ENCODE results near the gene RS1. TPM values are rescaled to one million over a fixed set of nuclear protein-coding genes. Genes with fewer than 3 reads are reported as not detected.

Gene RS1
- total and polyA plus RNA-seq, 9 of the 15 experiments (the other 6 are each of a cell fraction or from before 2014, with no cell fraction given) = not detected

DNA sequence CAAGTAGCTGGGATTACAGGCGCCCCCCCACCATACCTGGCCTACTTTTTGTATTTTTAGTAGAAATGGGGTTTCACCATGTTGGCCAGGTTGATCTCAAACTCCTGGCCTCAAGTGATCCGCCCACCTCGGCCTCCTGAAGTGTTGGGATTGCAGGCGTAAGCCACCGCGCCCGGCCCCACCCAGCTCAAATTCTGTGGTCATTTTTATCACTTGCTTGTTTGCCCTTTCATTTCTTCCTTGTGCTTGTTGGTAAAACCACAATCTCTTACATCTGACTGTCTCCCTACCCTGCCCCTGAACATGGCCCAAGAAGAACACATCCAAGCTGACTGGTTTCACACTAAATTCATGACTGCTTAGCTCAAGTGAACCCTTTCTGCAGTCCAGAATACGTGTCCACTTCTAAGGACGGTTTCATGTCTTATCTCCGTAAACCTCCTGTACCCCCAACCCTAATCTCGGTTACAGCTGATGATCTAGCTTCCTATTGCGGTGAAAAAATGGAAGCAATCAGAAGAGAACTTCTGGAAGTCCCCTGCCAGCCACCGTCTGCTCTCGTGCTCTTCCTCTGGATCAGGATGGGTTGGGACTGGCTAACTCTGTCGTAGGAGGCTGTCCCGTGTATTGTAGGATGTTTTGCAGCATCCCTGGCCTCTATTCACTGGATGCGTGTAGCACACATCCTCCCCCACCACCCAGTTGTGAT is 5.4 kb upstream of the RS1 start (continued):
- TF ChIP-seq, protein P1, sequence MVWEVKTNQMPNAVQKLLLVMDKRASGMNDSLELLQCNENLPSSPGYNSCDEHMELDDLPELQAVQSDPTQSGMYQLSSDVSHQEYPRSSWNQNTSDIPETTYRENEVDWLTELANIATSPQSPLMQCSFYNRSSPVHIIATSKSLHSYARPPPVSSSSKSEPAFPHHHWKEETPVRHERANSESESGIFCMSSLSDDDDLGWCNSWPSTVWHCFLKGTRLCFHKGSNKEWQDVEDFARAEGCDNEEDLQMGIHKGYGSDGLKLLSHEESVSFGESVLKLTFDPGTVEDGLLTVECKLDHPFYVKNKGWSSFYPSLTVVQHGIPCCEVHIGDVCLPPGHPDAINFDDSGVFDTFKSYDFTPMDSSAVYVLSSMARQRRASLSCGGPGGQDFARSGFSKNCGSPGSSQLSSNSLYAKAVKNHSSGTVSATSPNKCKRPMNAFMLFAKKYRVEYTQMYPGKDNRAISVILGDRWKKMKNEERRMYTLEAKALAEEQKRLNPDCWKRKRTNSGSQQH (CRISPR knock-in tag; IDR thresholded peaks at IDR 0.05) = no peak
- TF ChIP-seq, protein P2, sequence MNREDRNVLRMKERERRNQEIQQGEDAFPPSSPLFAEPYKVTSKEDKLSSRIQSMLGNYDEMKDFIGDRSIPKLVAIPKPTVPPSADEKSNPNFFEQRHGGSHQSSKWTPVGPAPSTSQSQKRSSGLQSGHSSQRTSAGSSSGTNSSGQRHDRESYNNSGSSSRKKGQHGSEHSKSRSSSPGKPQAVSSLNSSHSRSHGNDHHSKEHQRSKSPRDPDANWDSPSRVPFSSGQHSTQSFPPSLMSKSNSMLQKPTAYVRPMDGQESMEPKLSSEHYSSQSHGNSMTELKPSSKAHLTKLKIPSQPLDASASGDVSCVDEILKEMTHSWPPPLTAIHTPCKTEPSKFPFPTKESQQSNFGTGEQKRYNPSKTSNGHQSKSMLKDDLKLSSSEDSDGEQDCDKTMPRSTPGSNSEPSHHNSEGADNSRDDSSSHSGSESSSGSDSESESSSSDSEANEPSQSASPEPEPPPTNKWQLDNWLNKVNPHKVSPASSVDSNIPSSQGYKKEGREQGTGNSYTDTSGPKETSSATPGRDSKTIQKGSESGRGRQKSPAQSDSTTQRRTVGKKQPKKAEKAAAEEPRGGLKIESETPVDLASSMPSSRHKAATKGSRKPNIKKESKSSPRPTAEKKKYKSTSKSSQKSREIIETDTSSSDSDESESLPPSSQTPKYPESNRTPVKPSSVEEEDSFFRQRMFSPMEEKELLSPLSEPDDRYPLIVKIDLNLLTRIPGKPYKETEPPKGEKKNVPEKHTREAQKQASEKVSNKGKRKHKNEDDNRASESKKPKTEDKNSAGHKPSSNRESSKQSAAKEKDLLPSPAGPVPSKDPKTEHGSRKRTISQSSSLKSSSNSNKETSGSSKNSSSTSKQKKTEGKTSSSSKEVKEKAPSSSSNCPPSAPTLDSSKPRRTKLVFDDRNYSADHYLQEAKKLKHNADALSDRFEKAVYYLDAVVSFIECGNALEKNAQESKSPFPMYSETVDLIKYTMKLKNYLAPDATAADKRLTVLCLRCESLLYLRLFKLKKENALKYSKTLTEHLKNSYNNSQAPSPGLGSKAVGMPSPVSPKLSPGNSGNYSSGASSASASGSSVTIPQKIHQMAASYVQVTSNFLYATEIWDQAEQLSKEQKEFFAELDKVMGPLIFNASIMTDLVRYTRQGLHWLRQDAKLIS (CRISPR knock-in tag; IDR thresholded peaks at IDR 0.05) = no peak
- TF ChIP-seq CCNT2 (IDR thresholded peaks at IDR 0.05; ENCODE audit: borderline replicate concordance, extremely low read depth, insufficient read length, low read depth, low read length) = no peak
- TF ChIP-seq ELF4 (CRISPR knock-in tag; IDR thresholded peaks at IDR 0.05) = no peak
- no peak for TF ChIP-seq ZNF316 (IDR thresholded peaks at IDR 0.05)
- TF ChIP-seq, protein P3, sequence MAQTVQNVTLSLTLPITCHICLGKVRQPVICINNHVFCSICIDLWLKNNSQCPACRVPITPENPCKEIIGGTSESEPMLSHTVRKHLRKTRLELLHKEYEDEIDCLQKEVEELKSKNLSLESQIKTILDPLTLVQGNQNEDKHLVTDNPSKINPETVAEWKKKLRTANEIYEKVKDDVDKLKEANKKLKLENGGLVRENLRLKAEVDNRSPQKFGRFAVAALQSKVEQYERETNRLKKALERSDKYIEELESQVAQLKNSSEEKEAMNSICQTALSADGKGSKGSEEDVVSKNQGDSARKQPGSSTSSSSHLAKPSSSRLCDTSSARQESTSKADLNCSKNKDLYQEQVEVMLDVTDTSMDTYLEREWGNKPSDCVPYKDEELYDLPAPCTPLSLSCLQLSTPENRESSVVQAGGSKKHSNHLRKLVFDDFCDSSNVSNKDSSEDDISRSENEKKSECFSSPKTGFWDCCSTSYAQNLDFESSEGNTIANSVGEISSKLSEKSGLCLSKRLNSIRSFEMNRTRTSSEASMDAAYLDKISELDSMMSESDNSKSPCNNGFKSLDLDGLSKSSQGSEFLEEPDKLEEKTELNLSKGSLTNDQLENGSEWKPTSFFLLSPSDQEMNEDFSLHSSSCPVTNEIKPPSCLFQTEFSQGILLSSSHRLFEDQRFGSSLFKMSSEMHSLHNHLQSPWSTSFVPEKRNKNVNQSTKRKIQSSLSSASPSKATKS (CRISPR knock-in tag; IDR thresholded peaks at IDR 0.05) = no peak
- no peak for TF ChIP-seq FIP1L1 (IDR thresholded peaks at IDR 0.05; ENCODE audit: low read depth, low read length, poor library complexity, severe bottlenecking)
- TF ChIP-seq NCOA1 (IDR thresholded peaks at IDR 0.05; ENCODE audit: low read depth) = 0 out of 2 replicates have a peak, but pooled peaks have one; percentile 27
- TF ChIP-seq U2AF1 (optimal IDR thresholded peaks at IDR 0.05; ENCODE audit: low read depth, low read length) = no peak

All from K562 (cell line).